Nephron (organoid): ENCODE measurements around the gene CETP.
"Not testable (repeated sequence)": the region's sequence is repeated elsewhere in the genome, so short reads cannot be mapped to it uniquely, and the experiment has no call there.

ENCODE experiments used
- H3K27ac Mint-ChIP-seq, 3 experiments: 2 replicates each; pipeline ENCODE4 v1.8.0; 2020; ENCODE audit warnings: mixed read lengths in 3 of 3, mild to moderate bottlenecking in 2 of 3, moderate library complexity in 1 of 3
- H3K27me3 Mint-ChIP-seq: 2 replicates; pipeline ENCODE4 v1.8.0; 2021; ENCODE audit warnings: low read depth, mild to moderate bottlenecking, moderate library complexity, mixed read lengths
- H3K36me3 Mint-ChIP-seq: 2 replicates; pipeline ENCODE4 v1.8.0; 2020; ENCODE audit warnings: low read depth, mixed read lengths
- H3K4me1 Mint-ChIP-seq: 2 replicates; pipeline ENCODE4 v1.8.0; 2020; ENCODE audit warnings: mixed read lengths
- H3K4me3 Mint-ChIP-seq, 3 experiments: 2 replicates each; pipeline ENCODE4 v1.8.0; 2020; ENCODE audit warnings: mild to moderate bottlenecking in 3 of 3, mixed read lengths in 3 of 3, moderate library complexity in 2 of 3
- H3K9me3 Mint-ChIP-seq: 2 replicates; pipeline ENCODE4 v1.8.0; 2020; ENCODE audit warnings: mixed read lengths
- TF ChIP-seq, protein P1 (sequence below), 3 experiments: fragments of 200-600 bp; sonication (generic); IDR thresholded peaks; one replicate each; pipeline ENCODE4 v1.5.0; 2021; ENCODE audit warnings: antibody characterized with exemption in 3 of 3; ENCODE audit not compliant: unreplicated experiment in 3 of 3

CETP gene

GRCh38 chr16:56984639-56985038, 22.9 kb downstream of the CETP start:
- Mint-ChIP-seq H3K27ac (no peak overlapping the region), H3K27me3 (peaks cover 34% of the 10 kb centered on the region), H3K9me3 (no peaks in the 10 kb centered on the region), H3K36me3 (no peaks in the 10 kb centered on the region), H3K4me3 (no peak overlapping the region), H3K4me1 (peaks cover 8% of the 10 kb centered on the region)
- TF ChIP-seq, protein P1, sequence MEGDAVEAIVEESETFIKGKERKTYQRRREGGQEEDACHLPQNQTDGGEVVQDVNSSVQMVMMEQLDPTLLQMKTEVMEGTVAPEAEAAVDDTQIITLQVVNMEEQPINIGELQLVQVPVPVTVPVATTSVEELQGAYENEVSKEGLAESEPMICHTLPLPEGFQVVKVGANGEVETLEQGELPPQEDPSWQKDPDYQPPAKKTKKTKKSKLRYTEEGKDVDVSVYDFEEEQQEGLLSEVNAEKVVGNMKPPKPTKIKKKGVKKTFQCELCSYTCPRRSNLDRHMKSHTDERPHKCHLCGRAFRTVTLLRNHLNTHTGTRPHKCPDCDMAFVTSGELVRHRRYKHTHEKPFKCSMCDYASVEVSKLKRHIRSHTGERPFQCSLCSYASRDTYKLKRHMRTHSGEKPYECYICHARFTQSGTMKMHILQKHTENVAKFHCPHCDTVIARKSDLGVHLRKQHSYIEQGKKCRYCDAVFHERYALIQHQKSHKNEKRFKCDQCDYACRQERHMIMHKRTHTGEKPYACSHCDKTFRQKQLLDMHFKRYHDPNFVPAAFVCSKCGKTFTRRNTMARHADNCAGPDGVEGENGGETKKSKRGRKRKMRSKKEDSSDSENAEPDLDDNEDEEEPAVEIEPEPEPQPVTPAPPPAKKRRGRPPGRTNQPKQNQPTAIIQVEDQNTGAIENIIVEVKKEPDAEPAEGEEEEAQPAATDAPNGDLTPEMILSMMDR (IDR thresholded peaks at IDR 0.05; ENCODE audit: unreplicated experiment in 3 of 3), result no peak

- Mint-ChIP-seq H3K36me3 (no peaks in the 10 kb centered on the region), H3K4me1 (peaks cover 13% of the 10 kb centered on the region), H3K9me3 (no peaks in the 10 kb centered on the region), H3K27ac (no peak overlapping the region), H3K4me3 (no peak overlapping the region), H3K27me3 (peaks cover 41% of the 10 kb centered on the region)
- TF ChIP-seq, protein P1 (IDR thresholded peaks at IDR 0.05; ENCODE audit: unreplicated experiment in 3 of 3), result no peak
These were observed 23.7 kb downstream of the CETP start for GRCh38 chr16:56985288-56985961.

DNA sequence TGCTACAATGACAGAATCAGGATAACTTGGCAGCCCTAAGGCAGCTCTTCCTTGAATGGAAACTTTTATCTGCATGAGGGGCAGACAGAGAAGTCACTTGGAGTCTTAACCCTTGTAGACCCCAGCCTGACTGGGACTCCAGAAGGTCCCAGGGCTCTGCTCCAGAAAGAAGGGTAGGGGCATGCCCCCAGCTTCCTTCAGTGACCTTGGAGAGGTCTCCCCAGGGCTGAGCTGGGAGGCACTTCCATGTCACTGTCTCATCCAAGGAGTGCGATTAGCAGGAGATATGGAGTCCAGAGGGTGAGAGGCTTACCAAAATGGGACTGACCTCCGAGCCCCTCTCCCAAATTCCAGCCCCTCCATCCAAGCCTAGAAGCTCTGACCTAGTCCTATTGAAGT, 24.2 kb downstream of the CETP start:
- peaks cover 13% of the 10 kb centered on the region for H3K4me1 Mint-ChIP-seq
- H3K36me3 Mint-ChIP-seq, result no peaks in the 10 kb centered on the region
- H3K27ac Mint-ChIP-seq, result no peak overlapping the region
- no peaks in the 10 kb centered on the region for H3K9me3 Mint-ChIP-seq
- peaks cover 47% of the 10 kb centered on the region for H3K27me3 Mint-ChIP-seq
- H3K4me3 Mint-ChIP-seq, result no peak overlapping the region
- TF ChIP-seq, protein P1 (IDR thresholded peaks at IDR 0.05; ENCODE audit: unreplicated experiment in 3 of 3), result no peak

GRCh38 chr16:56986361-56986760, 24.6 kb downstream of the CETP start:
- H3K27ac Mint-ChIP-seq, result no peak overlapping the region
- TF ChIP-seq, protein P1 (IDR thresholded peaks at IDR 0.05; ENCODE audit: unreplicated experiment in 3 of 3), result no peak
- no peaks in the 10 kb centered on the region for H3K36me3 Mint-ChIP-seq
- no peak overlapping the region for H3K4me3 Mint-ChIP-seq
- peaks cover 51% of the 10 kb centered on the region for H3K27me3 Mint-ChIP-seq
- no peaks in the 10 kb centered on the region for H3K9me3 Mint-ChIP-seq
- H3K4me1 Mint-ChIP-seq, result peaks cover 13% of the 10 kb centered on the region

- peaks cover 13% of the 10 kb centered on the region for H3K4me1 Mint-ChIP-seq
- peaks cover 56% of the 10 kb centered on the region for H3K27me3 Mint-ChIP-seq
- H3K9me3 Mint-ChIP-seq, H3K27ac Mint-ChIP-seq, H3K36me3 Mint-ChIP-seq: not testable (repeated sequence)
- peak overlapping the region in 1 of 3 experiments; percentile 38 for H3K4me3 Mint-ChIP-seq
These were observed 25.2 kb downstream of the CETP start for GRCh38 chr16:56986908-56987307.

DNA sequence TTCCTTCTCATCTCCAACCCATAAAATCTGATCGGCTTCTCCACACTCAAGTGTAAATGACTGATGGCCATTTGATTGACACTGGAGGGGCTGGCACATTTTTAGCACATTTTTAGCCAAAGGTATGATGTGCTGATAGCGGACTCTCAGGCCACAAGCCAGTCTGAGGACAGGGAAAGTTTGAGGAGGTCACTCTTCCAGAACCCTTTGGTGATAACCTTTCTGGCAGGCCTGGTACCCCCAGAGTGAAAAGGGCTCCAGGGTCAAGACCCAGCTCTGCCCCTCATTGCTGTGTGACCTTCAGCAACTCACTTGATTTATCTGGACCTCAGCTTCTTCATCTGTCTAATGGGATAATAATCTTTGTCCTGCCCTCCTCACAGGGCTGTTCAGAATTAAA, 25.9 kb downstream of the CETP start:
- Mint-ChIP-seq H3K27ac (no peak overlapping the region), H3K9me3 (no peaks in the 10 kb centered on the region), H3K4me3 (peak overlapping the region in 1 of 3 experiments; percentile 7), H3K27me3 (peaks cover 54% of the 10 kb centered on the region), H3K36me3 (no peaks in the 10 kb centered on the region), H3K4me1 (peaks cover 13% of the 10 kb centered on the region)
- TF ChIP-seq, protein P1 (IDR thresholded peaks at IDR 0.05; ENCODE audit: unreplicated experiment in 3 of 3), result no peak
